Left ventricle myocardium inferior (tissue), 1 donor: ENCODE data around the gene IL12A. TPM values are rescaled to one million over a fixed set of nuclear protein-coding genes. Genes with fewer than 3 reads are reported as not detected.

Experiments
- DNase-seq: peaks from one replicate; pipeline ENCODE4 v3.0.0-alpha.2; 2020
- H3K27ac ChIP-seq: fragments of 200-600 bp; replicated peaks from 2 replicates; pipeline ENCODE4 v1.8.0; 2021
- H3K27me3 ChIP-seq: fragments of 200-600 bp; 2 replicates; pipeline ENCODE4 v1.8.0; 2021; ENCODE audit warnings: low read depth
- H3K36me3 ChIP-seq: fragments of 200-600 bp; 2 replicates; pipeline ENCODE4 v1.8.0; 2021
- H3K4me1 ChIP-seq: fragments of 200-600 bp; 2 replicates; pipeline ENCODE4 v1.8.0; 2021
- H3K4me3 ChIP-seq: fragments of 200-600 bp; 2 replicates; pipeline ENCODE4 v1.8.0; 2021; ENCODE audit warnings: mild to moderate bottlenecking, moderate library complexity
- H3K9me3 ChIP-seq: fragments of 200-600 bp; replicated peaks from 2 replicates; pipeline ENCODE4 v1.8.0; 2021
- CTCF ChIP-seq: fragments of 200-600 bp; IDR thresholded peaks from 2 replicates; pipeline ENCODE4 v1.8.0; 2021; ENCODE audit warnings: antibody characterized with exemption, mild to moderate bottlenecking, borderline replicate concordance
- intact Hi-C: fragments of 100-400 bp; cut with micrococcal nuclease; formaldehyde crosslinking; loops from one replicate; pipeline ENCODE4 v1.11.0; 2022
- total RNA-seq: library from RNA; stranded (reverse); fragmentation: NEBNext Ultra II Directional; extraction: Animal tissue kit (Norgen Biotek cat#: 25700); gene quantifications from one replicate; pipeline ENCODE4 v1.2.1, GENCODE V29; 2021
- donor health status: DM: no; HTN: yes; CAD: no; lungs with severe emphysema.

Gene IL12A
- total RNA-seq, 1 donor from 2014 or later: 0.60 TPM

GRCh38 chr3:159948429-159949144 is 40.0 kb upstream of the IL12A start:
- no peak overlapping the region for H3K4me3 ChIP-seq
- intact Hi-C loops: no loop called here
- H3K4me1 ChIP-seq: no peaks in the 10 kb centered on the region
- TF ChIP-seq CTCF: no peak
- no peaks in the 10 kb centered on the region for H3K9me3 ChIP-seq
- H3K27ac ChIP-seq: no peak overlapping the region
- DNase-seq: no peak
- H3K36me3 ChIP-seq: no peaks in the 10 kb centered on the region
- H3K27me3 ChIP-seq: no peaks in the 10 kb centered on the region

GRCh38 chr3:159950156-159950898 is 38.3 kb upstream of the IL12A start:
- no peak for TF ChIP-seq CTCF
- Histone ChIP-seq H3K27me3 (no peaks in the 10 kb centered on the region), H3K4me1 (no peaks in the 10 kb centered on the region), H3K27ac (no peak overlapping the region), H3K36me3 (no peaks in the 10 kb centered on the region), H3K9me3 (no peaks in the 10 kb centered on the region), H3K4me3 (no peak overlapping the region)
- no peak for DNase-seq
- intact Hi-C loops: no loop called here

- H3K27ac ChIP-seq: no peak overlapping the region
- no peaks in the 10 kb centered on the region for H3K36me3 ChIP-seq
- H3K9me3 ChIP-seq: no peaks in the 10 kb centered on the region
- no peak for DNase-seq
- TF ChIP-seq CTCF: no peak
- H3K27me3 ChIP-seq: no peaks in the 10 kb centered on the region
- no peak overlapping the region for H3K4me3 ChIP-seq
- intact Hi-C loops: no loop called here
- no peaks in the 10 kb centered on the region for H3K4me1 ChIP-seq
Observed at GRCh38 chr3:159951540-159951939, 37.1 kb upstream of the IL12A start.

DNA sequence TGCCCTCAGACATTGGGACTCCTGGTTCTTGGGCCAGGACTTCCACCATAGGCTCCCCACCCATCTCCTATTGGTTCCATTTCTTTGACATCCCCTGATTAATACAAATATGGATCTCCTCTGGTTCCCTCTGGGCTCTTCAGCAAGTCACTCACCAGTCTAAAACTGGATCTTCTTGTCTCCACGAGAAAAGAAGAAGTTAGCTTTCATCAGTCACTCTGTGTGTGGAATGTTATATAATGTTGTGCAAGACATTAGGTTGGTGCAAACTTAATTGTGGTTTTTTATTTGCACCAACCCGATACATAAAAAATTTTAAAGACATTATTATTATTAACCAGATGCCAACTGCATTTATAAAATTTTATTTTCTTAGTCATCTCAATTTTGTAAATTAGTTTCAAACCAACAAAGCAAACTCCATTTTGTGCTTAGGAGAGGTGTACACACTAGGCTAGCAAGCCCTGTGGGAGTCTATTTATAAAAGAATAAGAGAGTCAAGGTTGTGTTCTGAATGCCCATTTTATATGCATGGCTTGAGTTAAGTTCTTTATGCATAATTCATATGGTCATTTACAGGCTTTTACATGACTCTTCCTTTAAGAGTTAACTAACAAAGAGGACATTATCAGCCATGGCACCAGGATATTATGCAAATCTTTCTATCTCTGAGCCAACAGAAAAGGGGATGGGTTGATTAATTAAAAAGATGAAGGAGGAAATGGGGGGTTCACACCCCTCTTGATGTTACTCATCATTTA is 35.1 kb upstream of the IL12A start:
- H3K27ac ChIP-seq: no peak overlapping the region
- peaks cover 9% of the 10 kb centered on the region for H3K9me3 ChIP-seq
- no peaks in the 10 kb centered on the region for H3K27me3 ChIP-seq
- no peak for TF ChIP-seq CTCF
- no peaks in the 10 kb centered on the region for H3K4me1 ChIP-seq
- no peak for DNase-seq
- intact Hi-C loops: no loop called here
- no peak overlapping the region for H3K4me3 ChIP-seq
- H3K36me3 ChIP-seq: no peaks in the 10 kb centered on the region

- Histone ChIP-seq H3K27me3 (no peaks in the 10 kb centered on the region), H3K27ac (no peak overlapping the region), H3K4me1 (no peaks in the 10 kb centered on the region), H3K9me3 (peaks cover 9% of the 10 kb centered on the region), H3K4me3 (no peak overlapping the region), H3K36me3 (no peaks in the 10 kb centered on the region)
- intact Hi-C loops: no loop called here
- no peak for DNase-seq
- no peak for TF ChIP-seq CTCF
Observed at GRCh38 chr3:159960188-159961148, 28.2 kb upstream of the IL12A start.
